HG03025 (cell line): ENCODE data around the gene HBZ.
"Not testable (repeated sequence)": the region's sequence is repeated elsewhere in the genome, so short reads cannot be mapped to it uniquely, and the experiment has no call there.

ENCODE experiments used
- ATAC-seq: cut with Tn5 transposase; IDR thresholded peaks from one replicate; pipeline ENCODE4 v1.9.1; 2021; ENCODE audit warnings: mild to moderate bottlenecking, moderate library complexity; ENCODE audit not compliant: unreplicated experiment, low FRiP score

The HBZ gene

DNA sequence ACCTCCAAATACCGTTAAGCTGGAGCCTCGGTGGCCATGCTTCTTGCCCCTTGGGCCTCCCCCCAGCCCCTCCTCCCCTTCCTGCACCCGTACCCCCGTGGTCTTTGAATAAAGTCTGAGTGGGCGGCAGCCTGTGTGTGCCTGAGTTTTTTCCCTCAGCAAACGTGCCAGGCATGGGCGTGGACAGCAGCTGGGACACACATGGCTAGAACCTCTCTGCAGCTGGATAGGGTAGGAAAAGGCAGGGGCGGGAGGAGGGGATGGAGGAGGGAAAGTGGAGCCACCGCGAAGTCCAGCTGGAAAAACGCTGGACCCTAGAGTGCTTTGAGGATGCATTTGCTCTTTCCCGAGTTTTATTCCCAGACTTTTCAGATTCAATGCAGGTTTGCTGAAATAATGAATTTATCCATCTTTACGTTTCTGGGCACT lies 25.0 kb downstream of the HBZ start:
- no peak for ATAC-seq

DNA sequence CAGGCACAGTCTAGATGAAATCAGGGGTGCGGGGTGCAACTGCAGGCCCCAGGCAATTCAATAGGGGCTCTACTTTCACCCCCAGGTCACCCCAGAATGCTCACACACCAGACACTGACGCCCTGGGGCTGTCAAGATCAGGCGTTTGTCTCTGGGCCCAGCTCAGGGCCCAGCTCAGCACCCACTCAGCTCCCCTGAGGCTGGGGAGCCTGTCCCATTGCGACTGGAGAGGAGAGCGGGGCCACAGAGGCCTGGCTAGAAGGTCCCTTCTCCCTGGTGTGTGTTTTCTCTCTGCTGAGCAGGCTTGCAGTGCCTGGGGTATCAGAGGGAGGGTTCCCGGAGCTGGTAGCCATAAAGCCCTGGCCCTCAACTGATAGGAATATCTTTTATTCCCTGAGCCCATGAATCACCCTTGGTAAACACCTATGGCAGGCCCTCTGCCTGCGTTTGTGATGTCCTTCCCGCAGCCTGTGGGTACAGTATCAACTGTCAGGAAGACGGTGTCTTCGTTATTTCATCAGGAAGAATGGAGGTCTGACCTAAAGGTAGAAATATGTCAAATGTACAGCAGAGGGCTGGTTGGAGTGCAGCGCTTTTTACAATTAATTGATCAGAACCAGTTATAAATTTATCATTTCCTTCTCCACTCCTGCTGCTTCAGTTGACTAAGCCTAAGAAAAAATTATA lies 25.7 kb downstream of the HBZ start:
- no peak for ATAC-seq

DNA sequence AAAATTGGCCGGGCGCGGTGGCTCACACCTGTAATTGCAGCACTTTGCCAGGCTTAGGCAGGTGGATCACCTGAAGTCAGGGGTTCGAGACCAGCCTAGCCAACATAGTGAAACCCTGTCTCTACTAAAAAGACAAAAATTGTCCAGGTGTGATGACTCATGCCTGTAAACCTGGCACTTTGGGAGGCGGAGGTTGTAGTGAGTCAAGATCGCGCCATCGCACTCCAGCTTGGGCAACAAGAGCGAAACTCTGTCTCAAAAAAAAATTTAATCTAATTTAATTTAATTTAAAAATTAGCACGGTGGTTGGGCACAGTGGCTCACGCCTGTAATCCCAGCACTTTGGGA lies 26.2 kb downstream of the HBZ start:
- no peak for ATAC-seq

DNA sequence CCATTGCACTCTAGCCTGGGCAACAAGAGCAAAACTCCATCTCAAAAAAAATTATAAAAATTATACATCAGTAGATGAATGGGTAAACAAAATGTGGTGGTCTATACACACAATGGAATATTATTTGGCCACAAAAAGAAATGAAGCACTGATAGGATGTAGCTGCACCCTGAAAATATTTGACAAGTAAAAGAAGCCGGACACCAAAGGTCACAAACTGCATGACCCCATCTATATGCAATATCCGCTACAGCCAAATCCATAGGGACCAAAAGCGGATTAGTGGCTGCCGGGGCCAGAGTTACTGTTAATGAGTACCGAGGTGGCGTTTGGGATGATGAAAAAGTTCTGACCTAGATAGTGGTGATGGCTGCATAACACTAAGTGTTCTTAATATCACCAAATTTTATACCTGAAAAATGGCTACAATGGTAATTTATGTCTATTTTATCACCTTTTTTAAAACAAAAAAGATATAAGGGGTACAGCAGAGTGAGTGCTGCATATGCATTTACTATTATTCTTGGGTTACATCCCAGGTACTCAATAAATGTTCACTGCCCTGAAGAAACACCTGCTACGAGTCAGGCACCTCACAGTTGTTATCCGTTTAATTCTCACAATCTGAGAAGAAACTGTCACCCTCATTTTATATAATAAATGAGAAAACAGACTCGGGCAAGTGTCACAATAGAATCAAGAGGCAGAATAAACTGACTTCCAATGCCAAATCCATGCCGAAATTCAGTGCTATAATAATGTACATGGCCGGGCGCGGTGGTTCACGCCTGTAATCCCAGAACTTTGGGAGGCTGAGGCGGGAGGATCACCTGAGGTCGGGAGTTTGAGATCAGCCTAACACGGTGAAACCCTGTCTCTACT lies 27.0 kb downstream of the HBZ start:
- ATAC-seq: no peak

DNA sequence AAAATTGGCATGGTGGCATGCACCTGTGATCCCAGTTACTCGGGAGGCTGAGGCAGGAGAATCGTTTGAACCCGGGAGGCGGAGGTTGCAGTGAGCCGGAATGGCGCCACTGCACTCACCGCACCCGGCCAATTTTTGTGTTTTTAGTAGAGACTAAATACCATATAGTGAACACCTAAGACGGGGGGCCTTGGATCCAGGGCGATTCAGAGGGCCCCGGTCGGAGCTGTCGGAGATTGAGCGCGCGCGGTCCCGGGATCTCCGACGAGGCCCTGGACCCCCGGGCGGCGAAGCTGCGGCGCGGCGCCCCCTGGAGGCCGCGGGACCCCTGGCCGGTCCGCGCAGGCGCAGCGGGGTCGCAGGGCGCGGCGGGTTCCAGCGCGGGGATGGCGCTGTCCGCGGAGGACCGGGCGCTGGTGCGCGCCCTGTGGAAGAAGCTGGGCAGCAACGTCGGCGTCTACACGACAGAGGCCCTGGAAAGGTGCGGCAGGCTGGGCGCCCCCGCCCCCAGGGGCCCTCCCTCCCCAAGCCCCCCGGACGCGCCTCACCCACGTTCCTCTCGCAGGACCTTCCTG lies 27.7 kb downstream of the HBZ start, which contains the start of gene HBQ1:
Gene HBQ1 (plus strand): TSS at position 359 of the 575 bp plus-strand sequence. CDS start 28 bp downstream, at position 387.
- no peak for ATAC-seq

DNA sequence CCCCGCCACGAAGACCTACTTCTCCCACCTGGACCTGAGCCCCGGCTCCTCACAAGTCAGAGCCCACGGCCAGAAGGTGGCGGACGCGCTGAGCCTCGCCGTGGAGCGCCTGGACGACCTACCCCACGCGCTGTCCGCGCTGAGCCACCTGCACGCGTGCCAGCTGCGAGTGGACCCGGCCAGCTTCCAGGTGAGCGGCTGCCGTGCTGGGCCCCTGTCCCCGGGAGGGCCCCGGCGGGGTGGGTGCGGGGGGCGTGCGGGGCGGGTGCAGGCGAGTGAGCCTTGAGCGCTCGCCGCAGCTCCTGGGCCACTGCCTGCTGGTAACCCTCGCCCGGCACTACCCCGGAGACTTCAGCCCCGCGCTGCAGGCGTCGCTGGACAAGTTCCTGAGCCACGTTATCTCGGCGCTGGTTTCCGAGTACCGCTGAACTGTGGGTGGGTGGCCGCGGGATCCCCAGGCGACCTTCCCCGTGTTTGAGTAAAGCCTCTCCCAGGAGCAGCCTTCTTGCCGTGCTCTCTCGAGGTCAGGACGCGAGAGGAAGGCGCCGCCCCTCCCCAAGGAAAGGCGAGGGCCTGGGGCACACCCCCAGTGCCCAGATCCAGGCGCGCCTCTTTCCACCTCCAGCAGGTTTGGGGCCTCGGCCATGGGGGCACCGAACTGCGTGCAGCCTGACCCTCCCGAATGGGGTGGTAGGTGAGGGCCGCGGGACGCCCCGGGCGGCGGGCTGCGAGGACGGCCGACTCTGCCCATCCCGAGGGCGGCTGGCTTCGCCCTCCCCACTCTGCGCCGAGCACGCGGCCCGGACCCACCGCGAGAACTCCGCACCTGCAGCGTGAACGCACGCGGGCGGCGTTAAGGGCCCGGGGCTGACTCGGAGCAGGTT lies 28.5 kb downstream of the HBZ start:
- no peak for ATAC-seq

DNA sequence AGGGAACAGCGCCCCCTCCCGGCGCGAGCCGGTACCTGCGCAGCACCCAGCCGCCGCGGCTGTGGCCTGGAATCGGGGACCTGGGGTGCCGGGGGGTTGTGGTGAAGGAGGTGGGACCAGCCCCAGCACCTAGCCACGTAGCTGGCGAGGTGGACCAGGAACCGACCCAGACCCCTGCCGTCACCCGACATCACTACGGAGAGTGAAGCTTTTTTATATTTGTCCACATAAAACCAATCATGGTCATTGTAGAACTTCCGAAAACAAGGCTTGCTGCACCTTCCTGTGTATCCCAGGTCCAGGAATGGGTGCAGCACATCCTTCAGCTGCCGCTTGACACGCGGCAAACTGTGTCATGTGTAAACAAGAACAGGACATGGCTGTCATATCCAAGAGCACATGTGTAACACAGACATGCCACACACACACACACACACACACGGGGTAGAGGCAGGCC lies 29.1 kb downstream of the HBZ start:
- ATAC-seq: no peak

DNA sequence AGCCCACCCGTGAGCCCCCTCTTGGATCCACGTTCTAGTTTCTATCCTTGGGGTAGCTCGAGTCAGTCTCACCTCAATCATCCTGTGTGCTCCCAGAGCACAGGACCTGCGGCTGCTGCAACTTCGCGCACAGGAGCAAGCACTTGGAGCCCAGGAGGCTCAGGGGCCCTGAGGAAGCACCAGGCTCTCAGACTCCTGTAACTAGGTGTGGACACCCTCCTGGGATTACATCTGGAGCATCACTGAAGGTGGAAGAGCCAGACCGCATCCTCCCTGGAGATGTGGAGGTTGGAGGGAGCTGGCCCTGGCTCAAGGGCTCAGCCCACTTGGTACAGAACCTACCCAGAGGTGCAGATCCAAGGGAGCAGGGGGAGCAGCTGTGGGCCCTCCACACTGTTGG lies 30.6 kb downstream of the HBZ start:
- no peak for ATAC-seq

DNA sequence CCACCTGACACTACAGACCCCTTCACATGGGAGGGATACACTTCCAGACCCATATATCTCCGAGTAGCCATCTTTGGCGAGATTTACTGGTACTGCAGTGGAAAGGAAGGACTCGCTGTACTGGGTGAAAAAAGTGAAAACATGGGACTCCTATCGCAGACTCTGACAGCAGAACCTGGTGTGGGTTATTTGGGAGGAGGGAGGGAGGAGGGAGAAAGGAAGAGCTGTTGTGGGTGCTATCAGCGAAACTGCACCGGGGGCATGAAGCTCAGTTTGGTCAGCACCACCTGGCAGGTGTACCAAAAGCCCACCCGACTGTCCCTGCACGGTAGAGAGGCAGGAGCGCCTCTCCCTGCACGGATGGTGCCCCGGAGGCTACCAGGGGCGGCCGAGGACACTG lies 32.8 kb downstream of the HBZ start:
- ATAC-seq: no peak

DNA sequence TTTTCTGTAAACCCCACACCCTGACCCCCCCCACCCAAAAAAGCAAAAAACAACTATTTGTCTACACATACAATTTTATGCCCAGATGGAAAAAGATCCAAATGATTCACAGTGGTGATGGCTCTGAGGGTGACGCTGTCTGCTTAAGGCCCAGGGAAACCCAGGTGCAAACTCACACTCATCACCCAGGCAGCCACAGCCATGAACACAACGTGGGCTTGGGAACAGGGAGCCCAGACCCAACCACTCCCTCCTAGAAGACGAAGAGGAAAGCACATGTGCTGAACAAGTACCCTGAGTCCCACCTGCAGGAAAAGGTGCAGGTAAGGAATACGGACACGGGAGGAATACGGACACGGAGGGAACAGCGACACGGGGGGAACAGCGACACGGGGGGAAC lies 33.2 kb downstream of the HBZ start:
- ATAC-seq: no peak

DNA sequence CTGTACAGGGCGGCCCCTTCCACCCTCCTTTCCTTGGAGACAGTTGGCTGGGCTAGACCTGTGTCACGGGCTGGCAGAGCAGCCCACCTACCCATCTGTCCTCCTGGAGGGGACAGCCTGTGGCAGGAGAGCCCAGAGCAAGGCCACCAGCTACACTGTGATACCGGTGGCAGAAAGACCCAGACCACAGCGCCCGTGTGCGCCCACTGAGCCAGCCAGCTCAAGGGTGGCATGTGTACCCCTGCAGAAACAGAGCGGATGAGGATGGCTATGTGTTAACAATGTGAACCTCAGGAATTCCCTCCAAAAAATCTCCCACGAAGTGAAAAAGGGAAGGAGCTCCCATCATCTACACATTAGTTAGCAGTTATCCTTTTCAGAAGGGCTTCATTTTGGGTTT lies 34.9 kb downstream of the HBZ start:
- ATAC-seq: no peak

DNA sequence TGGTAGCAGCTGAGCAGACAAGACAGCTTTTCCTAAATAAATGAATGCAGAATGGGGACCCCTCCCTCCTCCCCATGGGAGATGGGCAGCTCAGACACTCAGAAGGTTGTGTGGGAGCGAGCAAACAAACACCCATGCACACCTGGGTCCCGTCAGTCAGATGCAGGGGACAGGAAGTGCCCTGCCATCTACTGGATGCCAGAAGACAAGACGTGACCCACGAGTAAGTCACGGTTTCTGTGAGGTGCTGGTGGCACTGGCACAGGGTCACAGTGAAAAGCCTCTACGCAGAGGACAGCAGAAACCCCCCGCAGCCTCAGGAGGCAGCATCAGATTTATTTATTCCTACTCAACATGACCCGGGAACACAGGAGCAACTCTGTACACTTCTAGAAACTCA lies 36.2 kb downstream of the HBZ start:
- ATAC-seq: no peak

DNA sequence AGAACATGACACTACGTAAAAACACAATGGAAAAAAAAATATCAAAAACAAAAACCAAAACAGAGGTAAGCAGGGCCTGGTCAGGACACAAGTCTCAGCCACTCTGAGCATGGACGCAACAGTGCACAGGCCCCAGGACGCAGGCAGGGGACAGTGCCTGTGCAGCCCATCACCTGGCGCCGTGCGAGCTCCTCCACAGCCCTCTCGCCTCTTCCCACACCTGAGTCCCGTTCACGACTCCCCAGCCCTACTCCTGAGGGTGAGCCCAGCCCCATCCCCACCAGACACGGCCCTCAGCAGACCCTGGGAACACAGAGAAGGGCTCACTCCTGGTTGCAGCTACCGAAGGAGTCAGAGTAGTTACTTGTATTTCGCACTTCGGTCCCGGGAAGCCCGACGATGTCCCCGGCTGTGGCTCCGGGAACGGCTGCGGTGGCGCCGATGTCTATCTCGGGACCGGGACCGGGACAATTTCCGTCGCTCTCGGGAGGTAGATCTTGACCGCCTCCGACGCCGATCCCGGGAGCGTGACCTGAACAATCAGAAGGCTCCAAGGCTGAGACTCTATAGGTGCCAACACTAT lies 37.3 kb downstream of the HBZ start:
- ATAC-seq: no peak

DNA sequence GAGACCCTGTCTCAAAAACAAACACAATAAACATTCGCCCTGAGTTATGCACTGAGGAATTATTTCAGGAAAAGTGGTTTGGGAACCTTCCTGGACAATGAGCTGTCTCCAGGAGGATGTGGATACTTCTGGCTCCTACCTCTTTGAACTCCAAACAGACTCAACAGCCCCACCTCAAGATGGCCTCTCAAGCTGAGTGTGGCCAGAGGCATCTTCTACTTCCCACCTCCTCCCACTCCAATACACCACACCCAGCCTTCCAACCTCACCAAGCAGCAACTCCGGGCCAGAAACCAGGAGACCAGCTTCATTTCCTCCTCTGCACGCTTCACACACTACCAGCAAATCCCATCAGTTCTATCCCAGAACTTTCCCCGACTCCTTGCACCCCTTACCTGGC lies 39.4 kb downstream of the HBZ start:
- ATAC-seq: no peak

DNA sequence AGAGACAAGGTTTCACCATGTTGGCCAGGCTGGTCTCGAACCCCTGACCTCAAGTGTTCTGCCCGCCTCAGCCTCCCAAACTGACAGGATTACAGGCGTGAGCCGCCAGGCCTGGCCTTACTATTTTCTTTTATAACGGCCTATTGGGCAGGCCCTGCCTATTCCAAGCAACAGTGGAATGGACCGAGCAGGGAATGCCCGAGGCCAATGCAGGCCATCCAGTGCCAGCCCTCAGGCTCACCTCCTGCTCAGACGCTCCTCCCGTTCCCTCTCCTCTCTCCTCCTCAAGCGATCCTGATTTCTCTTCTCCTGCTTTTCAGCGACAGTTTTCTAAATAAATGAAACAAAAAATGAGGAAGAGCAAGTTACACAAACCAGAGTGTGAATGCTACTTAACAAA lies 40.2 kb downstream of the HBZ start:
- no peak for ATAC-seq

DNA sequence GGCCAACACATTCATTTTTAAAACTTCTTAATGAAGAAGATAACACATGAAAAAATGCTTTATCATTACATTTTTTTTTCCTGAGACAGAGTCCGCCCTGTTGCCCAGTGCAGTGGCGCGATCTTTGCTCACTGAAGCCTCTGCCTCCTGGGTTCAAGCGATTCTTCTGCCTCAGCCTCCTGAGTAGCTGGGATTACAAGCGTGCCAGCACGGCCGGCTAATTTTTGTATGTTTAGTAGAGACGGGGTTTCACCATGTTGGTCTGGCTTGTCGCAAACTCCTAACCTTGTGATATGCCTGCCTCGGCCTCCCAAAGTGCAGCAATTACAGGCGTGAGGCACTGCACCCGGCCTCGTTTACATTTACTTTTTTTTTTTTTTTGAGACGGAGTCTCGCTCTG lies 41.0 kb downstream of the HBZ start:
- ATAC-seq: no peak

DNA sequence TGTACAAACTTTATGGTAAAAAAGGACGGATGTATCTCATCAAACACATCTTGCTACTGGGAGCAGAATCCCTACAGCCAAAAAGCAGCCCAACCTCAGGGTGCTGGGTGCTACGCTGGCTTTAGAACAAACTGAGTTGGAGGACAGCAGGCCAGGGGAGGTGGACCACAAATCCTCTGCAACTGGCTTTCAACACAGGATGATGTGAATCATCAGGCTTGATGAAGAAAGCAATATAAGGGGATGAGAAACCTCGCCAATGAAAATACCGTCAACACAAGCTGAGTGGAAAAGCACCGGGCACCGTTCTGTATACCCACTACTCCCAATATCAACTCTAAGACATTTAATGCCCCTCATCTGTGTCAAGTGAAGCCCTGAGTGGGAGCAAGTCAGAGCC lies 42.1 kb downstream of the HBZ start:
- no peak for ATAC-seq

DNA sequence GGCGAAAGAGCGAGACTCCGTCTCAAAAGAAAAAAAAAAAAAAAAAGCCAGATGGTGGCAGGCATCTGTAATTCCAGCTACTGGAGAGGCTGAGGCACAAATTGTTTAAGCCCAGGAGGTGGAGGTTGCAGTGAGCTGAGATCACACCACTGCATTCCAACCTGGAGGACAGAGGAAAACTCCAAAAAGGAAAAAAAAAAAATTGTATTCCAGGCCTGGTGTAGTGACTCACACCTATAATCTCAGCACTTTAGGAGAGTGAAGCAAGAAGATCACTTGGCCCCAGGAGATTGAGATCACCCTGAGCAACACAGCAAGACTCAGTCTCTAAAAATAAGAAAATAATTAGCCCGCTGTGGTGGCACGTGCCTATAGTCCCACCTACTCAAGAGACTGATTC lies 47.9 kb downstream of the HBZ start:
- ATAC-seq: no peak

DNA sequence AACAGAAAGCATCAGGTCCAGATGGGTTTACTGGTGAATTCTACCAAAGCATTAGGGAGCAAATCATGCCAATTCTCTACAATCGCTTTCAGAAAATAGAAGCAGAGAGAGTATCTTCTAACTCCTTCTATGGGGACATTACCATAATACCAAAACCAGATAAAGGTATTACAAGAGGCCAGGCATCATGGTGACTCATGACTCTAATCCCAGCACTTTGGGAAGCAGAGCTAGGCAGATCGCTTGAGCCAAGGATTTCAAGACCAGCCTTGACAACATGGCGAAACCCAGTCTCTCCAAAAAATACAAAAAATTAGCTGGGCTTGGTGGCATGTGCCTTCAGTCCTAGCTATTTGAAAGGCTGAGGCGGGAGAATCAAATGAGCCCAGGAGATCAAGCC lies 50.8 kb downstream of the HBZ start:
- no peak for ATAC-seq

DNA sequence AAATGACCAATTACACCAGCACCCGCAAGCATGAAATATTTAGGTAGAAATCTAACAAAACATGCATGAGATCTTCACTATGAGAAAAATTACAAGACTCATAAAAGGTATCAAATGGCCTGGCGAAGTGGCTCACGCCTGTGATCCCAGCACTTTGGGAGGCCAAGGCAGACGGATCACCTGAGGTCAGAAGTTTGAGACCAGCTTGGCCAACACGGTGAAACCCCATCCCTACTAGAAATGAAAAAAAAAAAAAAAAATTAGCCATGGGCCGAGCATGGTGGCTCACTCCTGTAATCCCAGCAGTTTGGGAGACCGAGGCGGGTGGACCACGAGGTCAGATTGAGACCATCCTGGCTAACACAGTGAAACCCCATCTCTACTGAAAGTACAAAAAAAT lies 51.6 kb downstream of the HBZ start:
- ATAC-seq: not testable (repeated sequence)
